WI38 (cell line): ENCODE measurements around the gene TOM1L1.
A peak's percentile ranks its signal among the peaks of the same experiment; 100 is the strongest.

ENCODE experiments used
- H3K4me3 ChIP-seq: 2 replicates; pipeline ENCODE4 v1.5.1; 2011; ENCODE audit warnings: low read depth, mild to moderate bottlenecking, control low read depth, low read length
- CTCF ChIP-seq: IDR thresholded peaks from 2 replicates; pipeline ENCODE4 v1.5.1; 2012; ENCODE audit warnings: low read depth, mild to moderate bottlenecking, control low read depth, low read length

The TOM1L1 gene

GRCh38 chr17:54882950-54883349 is 17.7 kb upstream of the TOM1L1 start:
- no peak overlapping the region for H3K4me3 ChIP-seq

DNA sequence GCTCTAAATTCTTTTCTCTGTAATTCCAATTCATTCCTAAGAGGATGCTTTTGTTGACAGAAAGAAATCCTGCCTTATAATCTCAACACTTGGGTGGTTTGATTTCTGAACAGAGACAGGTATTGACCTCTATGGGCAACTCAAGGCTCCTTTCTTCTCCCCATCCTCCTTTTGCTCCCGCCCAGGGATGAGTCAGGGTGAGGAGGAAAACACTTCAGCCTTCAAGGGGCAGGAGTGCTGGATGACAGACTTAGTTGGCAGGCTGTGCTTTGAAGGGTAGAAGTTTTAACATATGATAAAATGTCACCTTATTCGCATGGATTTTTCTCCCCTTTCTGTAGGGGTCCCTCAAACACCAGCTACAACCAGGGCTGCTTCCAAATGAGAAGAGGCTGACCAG is 16.7 kb upstream of the TOM1L1 start:
- TF ChIP-seq CTCF: no peak
- H3K4me3 ChIP-seq: no peak overlapping the region

More at GRCh38 chr17:54882950-54883349, 17.7 kb upstream of the TOM1L1 start:
- TF ChIP-seq CTCF: no peak

GRCh38 chr17:54887787-54888186 is 12.9 kb upstream of the TOM1L1 start:
- no peak for TF ChIP-seq CTCF
- no peak overlapping the region for H3K4me3 ChIP-seq

DNA sequence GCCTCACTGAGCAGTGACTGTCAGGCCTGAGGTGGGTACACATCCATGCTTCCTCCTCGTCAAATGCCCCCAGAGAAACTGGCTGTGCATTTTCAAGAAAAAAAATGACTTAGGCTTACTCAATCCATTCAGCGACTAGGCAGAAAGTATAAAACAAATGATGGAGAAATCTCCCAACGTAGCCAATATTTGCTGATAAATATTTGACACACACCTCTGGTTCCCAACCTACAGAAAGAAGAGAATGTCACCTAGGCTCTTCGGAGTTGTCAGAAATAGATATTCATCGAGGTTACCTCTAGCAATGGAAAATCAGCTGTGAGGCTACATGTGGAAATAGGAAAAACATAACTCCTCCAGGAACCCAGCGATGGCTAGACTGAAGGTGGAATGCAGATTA is 12.4 kb upstream of the TOM1L1 start:
- TF ChIP-seq CTCF: no peak
- H3K4me3 ChIP-seq: no peak overlapping the region

GRCh38 chr17:54888981-54889380 is 11.7 kb upstream of the TOM1L1 start:
- TF ChIP-seq CTCF: no peak
- H3K4me3 ChIP-seq: no peak overlapping the region

DNA sequence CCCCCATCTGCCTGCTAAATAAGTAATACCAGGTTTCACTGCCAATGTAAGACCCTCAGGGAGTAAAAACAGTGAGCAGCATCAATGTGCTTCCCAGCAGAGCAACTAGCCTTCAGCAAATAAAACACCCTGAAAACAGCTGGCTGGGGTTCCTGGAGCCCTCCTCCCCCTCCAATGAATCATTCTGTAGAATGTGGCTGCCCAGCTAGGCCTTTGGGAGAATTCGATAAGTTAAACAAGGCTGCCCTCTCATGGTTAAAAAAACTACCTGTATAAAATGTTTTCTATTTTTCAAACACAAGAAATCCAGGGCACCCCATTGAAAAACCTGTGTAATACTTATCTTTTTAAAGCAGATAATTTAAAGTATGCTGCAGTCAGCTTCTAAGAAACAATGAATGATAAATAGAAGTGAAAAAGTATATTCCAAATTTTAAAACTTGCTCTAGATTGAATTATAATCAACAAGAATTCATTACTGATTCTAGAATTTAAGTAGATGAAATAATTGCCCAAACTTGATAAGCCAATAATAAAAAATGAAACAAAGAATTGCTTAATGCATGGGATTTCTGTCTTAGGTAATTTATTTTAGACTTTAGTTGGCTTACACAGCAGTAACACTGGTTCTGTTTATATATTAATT is 9.4 kb upstream of the TOM1L1 start:
- TF ChIP-seq CTCF: peak; percentile 19; the same call in 1 of the 2 replicates
- no peak overlapping the region for H3K4me3 ChIP-seq

DNA sequence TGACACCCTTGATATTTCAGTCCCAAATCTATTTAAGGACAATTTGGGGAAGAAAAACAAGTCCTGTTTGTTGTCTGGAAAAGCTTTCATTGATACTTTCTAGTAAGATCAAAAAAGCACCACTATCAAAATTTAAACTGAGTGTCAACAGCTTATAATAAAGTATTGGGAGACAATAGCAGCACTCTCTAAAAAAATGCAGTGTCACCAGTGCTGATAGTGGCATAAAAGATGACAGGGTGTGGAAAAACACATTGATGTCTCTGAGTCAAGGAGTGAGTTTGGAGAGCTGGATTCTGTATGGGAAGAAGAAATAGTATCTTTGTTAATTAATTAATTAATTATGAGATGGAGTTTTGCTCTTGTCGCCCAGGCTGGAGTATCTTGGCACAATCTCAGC is 8.3 kb upstream of the TOM1L1 start:
- TF ChIP-seq CTCF: no peak
- no peak overlapping the region for H3K4me3 ChIP-seq
